GM12873 (cell line): ENCODE results near the gene CTNNA2.

Experiments
- CTCF ChIP-seq: IDR thresholded peaks from 2 replicates; pipeline ENCODE4 v1.5.1; 2012; ENCODE audit warnings: low read depth, mild to moderate bottlenecking, moderate library complexity, low read length, control low read depth; ENCODE audit not compliant: insufficient read depth; ENCODE audit errors: missing control alignments

The CTNNA2 gene

GRCh38 chr2:80454628-80455027 is 941.8 kb downstream of the CTNNA2 start:
- TF ChIP-seq CTCF, result no peak

GRCh38 chr2:80459028-80459427 is 946.2 kb downstream of the CTNNA2 start:
- no peak for TF ChIP-seq CTCF

GRCh38 chr2:80461505-80462197 is 948.8 kb downstream of the CTNNA2 start:
- TF ChIP-seq CTCF, result no peak

- TF ChIP-seq CTCF, result no peak
These were observed 949.8 kb downstream of the CTNNA2 start for GRCh38 chr2:80462654-80463053.

GRCh38 chr2:80464275-80464674 is 951.4 kb downstream of the CTNNA2 start:
- TF ChIP-seq CTCF, result no peak

GRCh38 chr2:80467262-80467811 is 954.5 kb downstream of the CTNNA2 start:
- no peak for TF ChIP-seq CTCF

- TF ChIP-seq CTCF, result no peak
These were observed 956.6 kb downstream of the CTNNA2 start for GRCh38 chr2:80469428-80469827.
